ENCODE measurements around the gene TMEM91.

Gene TMEM91

DNA sequence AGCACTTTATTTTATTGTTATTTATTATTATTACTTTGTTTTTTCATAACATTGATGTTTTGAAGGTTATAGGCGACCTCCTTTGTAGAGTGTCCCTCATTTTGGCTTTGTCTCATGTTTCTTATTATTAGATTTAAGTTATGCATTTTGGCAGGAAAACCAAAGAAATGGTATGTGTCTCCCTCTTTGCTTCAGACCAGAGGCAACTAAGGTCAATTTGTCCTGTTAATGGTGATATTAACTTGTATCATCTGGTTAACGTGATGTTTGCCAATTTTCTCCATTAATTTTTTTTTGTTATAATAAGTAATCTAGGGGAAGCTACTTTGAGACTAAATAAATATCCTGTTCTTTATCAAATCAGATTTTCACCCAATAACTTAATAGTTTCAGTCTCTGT, 3.8 kb upstream of the TMEM91 start:
- Histone ChIP-seq H3K27ac (ENCODE audit: low read depth, low read length) (no peak overlapping the region), H3K9ac (ENCODE audit: low read length) (no peak overlapping the region), H3K79me2 (ENCODE audit: insufficient read depth, low read length) (no peaks in the 10 kb centered on the region; the same call in 1 of the 2 replicates), H3K4me2 (ENCODE audit: low read depth, low read length, poor library complexity, severe bottlenecking) (no peak overlapping the region), H4K20me1 (ENCODE audit: low read depth, low read length) (no peaks in the 10 kb centered on the region), H2AFZ (ENCODE audit: low read depth, low read length, severe bottlenecking) (no peak overlapping the region), H3K9me3 (ENCODE audit: insufficient read depth, low read length) (no peaks in the 10 kb centered on the region), H3K9me2 (replicated peaks; ENCODE audit: insufficient read depth, low read length) (no peaks in the 10 kb centered on the region), H3K27me3 (ENCODE audit: low read length) (no peaks in the 10 kb centered on the region), H3K4me3 (ENCODE audit: insufficient read depth, low read length, poor library complexity, severe bottlenecking) (no peak overlapping the region), H3F3A (ENCODE audit: insufficient read depth) (no peaks in the 10 kb centered on the region), H3K36me3 (ENCODE audit: low read length) (no peaks in the 10 kb centered on the region)
- TF ChIP-seq, protein P1, sequence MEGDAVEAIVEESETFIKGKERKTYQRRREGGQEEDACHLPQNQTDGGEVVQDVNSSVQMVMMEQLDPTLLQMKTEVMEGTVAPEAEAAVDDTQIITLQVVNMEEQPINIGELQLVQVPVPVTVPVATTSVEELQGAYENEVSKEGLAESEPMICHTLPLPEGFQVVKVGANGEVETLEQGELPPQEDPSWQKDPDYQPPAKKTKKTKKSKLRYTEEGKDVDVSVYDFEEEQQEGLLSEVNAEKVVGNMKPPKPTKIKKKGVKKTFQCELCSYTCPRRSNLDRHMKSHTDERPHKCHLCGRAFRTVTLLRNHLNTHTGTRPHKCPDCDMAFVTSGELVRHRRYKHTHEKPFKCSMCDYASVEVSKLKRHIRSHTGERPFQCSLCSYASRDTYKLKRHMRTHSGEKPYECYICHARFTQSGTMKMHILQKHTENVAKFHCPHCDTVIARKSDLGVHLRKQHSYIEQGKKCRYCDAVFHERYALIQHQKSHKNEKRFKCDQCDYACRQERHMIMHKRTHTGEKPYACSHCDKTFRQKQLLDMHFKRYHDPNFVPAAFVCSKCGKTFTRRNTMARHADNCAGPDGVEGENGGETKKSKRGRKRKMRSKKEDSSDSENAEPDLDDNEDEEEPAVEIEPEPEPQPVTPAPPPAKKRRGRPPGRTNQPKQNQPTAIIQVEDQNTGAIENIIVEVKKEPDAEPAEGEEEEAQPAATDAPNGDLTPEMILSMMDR (IDR thresholded peaks at IDR 0.05; ENCODE audit: insufficient read depth, low read length, poor library complexity, severe bottlenecking) = no peak
- no peak for TF ChIP-seq EZH2phosphoT487 (conservative IDR thresholded peaks at IDR 0.05; ENCODE audit: low read length)

DNA sequence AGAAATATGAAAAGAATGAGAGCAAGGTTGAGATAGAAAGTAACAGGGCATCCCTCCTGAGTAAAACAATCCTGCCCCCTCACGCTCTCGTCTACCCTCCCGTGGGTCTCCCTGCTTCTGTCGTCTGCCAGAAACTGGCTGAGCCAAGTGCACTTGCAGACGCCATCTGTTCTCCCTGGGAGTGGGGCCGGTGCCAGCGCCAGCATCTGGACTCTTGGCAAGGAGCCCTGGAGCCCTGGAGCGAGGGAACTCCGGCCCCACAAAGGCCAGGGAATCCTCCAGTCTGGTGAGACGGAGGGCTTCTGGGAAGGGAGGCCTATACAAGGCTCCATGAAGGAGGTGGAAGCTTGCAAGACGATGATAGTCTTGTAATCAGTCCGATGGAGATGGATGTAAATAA, 2.3 kb upstream of the TMEM91 start:
- no peak for TF ChIP-seq EZH2phosphoT487 (conservative IDR thresholded peaks at IDR 0.05; ENCODE audit: low read length)
- TF ChIP-seq, protein P1 (IDR thresholded peaks at IDR 0.05; ENCODE audit: insufficient read depth, low read length, poor library complexity, severe bottlenecking) = no peak
- no peaks in the 10 kb centered on the region for H4K20me1 ChIP-seq (ENCODE audit: low read depth, low read length)

DNA sequence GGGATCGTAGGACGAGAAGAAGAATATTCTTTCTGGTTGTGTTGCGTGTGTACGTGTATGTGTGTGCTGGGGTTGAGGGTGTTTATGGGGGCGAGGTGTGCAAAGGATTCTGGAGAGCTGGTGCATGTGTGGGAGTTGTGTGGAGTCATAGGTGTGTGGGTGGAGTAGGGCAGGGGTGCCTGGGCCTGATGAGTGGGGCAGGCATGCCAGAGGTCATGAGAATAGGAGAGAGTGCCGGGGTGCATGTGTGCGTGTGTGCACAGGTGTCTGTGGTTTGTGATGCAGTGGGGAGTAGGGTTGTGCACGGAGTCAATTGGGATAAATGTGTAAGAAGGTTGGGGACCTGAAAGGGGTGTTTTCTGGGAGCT, 649 bp downstream of the TMEM91 start:
- TF ChIP-seq EZH2phosphoT487 (conservative IDR thresholded peaks at IDR 0.05; ENCODE audit: low read length) = no peak
- TF ChIP-seq, protein P1 (IDR thresholded peaks at IDR 0.05; ENCODE audit: insufficient read depth, low read length, poor library complexity, severe bottlenecking) = no peak
- Histone ChIP-seq H3K9me2 (replicated peaks; ENCODE audit: insufficient read depth, low read length) (no peaks in the 10 kb centered on the region), H3K36me3 (ENCODE audit: low read length) (no peaks in the 10 kb centered on the region), H4K20me1 (ENCODE audit: low read depth, low read length) (no peaks in the 10 kb centered on the region), H2AFZ (ENCODE audit: low read depth, low read length, severe bottlenecking) (no peak overlapping the region), H3F3A (ENCODE audit: insufficient read depth) (no peaks in the 10 kb centered on the region), H3K9ac (ENCODE audit: low read length) (no peak overlapping the region), H3K9me3 (ENCODE audit: insufficient read depth, low read length) (no peaks in the 10 kb centered on the region), H3K4me2 (ENCODE audit: low read depth, low read length, poor library complexity, severe bottlenecking) (no peak overlapping the region), H3K4me3 (ENCODE audit: insufficient read depth, low read length, poor library complexity, severe bottlenecking) (no peak overlapping the region), H3K79me2 (ENCODE audit: insufficient read depth, low read length) (no peaks in the 10 kb centered on the region; the same call in 1 of the 2 replicates), H3K27ac (ENCODE audit: low read depth, low read length) (no peak overlapping the region), H3K27me3 (ENCODE audit: low read length) (no peaks in the 10 kb centered on the region)

More for the DNA sequence above, 2.3 kb upstream of the TMEM91 start:
- Histone ChIP-seq H3K9me3 (ENCODE audit: insufficient read depth, low read length) (no peaks in the 10 kb centered on the region), H3K9me2 (replicated peaks; ENCODE audit: insufficient read depth, low read length) (no peaks in the 10 kb centered on the region), H3K27ac (ENCODE audit: low read depth, low read length) (no peak overlapping the region), H3K36me3 (ENCODE audit: low read length) (no peaks in the 10 kb centered on the region), H3K79me2 (ENCODE audit: insufficient read depth, low read length) (no peaks in the 10 kb centered on the region; the same call in 1 of the 2 replicates), H2AFZ (ENCODE audit: low read depth, low read length, severe bottlenecking) (no peak overlapping the region), H3F3A (ENCODE audit: insufficient read depth) (no peaks in the 10 kb centered on the region), H3K4me2 (ENCODE audit: low read depth, low read length, poor library complexity, severe bottlenecking) (no peak overlapping the region), H3K9ac (ENCODE audit: low read length) (no peak overlapping the region), H3K27me3 (ENCODE audit: low read length) (no peaks in the 10 kb centered on the region), H3K4me3 (ENCODE audit: insufficient read depth, low read length, poor library complexity, severe bottlenecking) (no peak overlapping the region)

Measured in SU-DHL-6 (cell line).